Suppressor macrophage treated with lipopolysaccharide for 1 hour (primary cell): ENCODE measurements around the gene UBXN6.

ENCODE experiments used
- DNase-seq, 3 donors: peaks; one replicate each; pipeline ENCODE4 v3.0.0-alpha.2; 2020 to 2022

The UBXN6 gene

DNA sequence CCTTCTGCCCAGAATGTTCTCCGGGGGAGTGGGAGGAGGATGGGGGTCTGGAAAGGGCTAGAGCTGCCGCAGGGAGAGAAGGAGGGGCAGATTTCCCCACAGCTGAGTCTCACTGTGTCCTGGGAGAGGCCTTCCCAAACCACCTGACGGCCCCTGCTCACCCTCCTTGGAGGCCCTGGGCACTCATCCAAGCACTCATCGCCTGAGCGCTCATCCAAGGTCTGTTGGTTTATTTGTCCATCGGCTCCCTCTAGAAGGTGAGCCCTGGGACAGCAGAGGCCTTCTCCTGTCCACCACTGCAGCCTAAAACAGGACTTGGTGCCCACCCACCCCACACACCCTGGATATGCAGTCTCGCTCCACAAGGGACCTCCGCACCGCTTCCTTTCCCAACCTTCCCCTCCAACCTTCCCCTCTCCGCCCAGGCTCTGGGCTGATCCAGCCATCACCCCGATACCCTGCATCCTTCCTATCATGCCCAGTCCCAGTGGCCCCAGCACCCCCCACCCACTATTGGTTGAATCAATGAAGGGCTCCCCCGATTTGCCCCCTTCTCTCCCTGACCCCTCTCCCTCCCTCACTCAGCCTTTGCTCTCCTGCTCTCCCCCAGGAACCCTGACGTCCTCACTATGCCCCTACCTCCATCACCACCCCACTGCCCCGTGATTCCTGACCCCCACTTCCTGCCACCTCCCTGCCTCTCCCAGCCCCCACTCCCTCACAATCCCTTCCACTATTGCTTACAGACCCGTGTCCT is 1.7 kb downstream of the UBXN6 start:
- no peak for DNase-seq

DNA sequence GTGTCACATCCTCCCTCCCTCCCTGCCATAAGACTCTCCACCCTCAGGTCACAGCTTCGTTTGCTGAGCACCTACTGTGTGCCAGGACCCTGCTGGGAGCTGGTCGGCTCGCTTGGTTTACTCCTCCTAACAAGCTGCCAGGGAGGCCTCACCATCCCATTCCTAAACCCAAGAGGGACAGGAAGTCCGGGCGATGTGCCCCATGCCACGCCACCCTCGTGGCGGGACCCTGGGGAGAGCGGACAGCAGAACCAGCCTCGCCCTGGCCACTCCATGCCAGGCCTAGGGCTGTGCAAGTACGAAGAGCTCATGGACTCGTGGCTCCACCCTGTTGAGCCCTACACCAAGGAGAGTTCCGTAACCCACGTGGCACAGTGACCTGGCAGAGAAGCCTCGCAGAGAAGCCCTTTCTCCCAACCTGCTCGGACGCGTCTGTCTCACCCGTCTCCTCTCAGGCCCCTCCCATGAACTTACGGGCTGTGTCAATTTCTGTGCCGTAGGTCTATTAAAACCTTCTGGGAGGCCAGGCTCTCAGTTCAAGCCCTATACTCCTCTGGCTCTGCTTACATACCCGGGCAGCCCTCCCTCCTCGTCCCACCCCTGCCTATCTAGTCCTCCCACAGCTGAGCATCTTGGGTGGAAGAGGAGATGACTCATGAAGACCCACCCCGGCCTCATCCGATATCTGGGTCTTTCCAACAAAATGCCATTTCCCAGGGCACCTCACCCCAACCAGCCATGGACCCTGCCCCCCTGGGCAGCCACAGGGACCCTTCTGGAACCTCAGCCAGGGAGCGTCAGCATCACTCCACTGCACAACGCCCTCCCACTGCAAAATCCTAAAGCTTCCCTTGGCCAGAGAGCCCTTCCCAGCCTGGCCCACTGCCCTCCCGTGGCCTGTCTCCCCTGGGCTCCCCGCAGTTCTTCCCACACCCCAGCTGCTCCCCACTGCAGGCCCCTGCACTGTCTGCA is 2.6 kb downstream of the UBXN6 start:
- DNase-seq = no peak

DNA sequence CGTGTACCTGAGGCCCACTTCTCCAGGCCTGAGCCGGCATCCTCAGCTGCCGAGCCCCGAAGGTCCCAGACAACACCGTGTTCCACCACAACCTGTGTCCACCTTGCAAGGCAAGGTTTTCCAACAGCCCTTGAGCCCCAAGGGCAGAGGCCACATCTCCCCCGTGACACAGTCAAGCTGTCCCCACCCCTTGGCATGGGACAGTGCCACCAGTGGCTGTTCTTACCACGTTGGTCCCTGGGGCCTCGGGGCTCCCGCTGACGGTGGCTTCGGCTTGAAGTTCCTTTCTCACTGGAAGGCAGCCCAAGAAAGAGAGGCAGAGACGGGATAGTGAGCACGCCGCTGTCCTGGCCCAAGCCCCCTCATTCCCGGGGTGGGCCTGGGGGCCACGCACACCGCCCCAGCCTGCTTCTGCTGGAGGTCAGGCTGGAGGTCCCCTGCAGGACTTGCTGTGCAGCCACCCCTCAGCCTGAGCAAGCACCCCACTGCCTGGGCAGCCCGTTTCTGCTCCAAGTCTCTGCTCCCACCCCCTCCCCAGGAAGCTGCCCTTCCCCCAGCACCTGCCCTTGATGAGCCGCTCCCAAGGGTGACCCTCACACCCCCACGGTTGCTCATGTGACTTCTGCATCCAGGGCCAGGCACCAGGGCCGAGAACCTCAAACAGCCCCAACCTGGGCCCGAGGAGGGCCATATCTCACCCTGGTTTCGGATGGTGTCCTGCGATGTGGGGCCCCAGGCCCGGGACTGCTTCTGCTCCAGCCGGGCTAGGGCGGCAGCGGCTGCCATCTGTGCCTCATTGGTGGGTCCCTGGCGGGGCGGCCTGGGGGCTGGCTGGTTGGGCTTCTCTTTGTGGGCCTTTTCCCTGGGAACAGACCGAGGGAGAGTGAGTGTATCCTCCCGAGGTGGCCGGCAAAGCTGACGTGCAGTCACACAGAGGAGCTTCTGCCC is 4.1 kb downstream of the UBXN6 start:
- no peak for DNase-seq

DNA sequence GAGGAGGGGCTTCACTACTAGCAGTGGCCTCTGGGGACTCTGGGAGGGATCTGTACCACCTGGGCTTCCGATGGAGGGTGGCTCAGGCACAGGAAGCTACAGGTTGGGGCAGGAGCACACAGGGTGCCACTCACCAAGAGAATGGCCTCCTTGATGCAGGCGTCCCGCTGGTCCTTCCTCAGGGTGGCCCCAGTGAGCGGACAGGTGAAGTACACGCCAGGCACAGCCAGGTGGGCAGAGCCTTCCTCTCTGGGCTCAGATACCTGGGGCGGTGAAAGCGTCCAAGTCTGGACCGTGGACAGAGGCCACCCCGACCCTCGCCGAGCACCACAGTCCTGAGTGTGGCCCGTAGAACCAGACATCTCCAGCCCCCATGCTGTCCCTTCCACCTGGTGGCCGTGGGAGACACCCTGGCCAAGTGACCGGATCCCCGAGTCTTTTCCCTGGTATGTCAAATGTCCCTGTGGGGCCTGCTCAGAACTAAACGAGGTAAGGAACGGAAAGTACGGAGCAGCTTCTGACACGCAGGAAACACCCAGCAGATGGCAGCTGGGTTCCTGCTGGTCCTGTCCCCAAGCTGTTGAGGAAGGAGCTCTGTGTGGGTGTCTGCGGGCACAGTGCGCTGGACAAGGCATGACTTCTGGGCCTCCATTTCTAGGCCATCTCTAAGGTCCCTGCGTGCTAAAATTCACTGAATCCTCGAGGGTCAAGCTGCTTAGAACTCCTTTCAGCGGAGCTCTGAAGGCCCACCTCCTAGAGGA is 5.2 kb downstream of the UBXN6 start:
- DNase-seq = peak; percentile 38 to 62 (median 51)

DNA sequence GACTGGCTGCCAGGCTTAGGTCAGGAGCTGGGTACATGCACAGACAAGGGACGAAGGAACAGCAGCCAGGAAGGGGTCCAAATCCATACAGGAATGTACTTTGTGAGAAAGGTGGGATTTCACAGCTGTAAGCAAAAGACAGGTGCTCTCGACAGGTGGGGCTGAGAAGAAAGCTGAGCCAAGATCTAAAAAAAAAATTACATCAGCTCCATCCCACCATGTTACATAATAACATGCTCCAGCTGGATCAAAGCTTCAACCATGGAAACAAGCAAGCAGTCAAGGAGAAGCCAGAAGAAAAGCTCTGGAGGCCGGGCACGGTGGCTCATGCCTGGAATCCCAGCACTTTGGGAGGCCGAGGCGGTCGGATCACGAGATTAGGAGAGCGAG is 8.0 kb downstream of the UBXN6 start:
- DNase-seq = no peak

DNA sequence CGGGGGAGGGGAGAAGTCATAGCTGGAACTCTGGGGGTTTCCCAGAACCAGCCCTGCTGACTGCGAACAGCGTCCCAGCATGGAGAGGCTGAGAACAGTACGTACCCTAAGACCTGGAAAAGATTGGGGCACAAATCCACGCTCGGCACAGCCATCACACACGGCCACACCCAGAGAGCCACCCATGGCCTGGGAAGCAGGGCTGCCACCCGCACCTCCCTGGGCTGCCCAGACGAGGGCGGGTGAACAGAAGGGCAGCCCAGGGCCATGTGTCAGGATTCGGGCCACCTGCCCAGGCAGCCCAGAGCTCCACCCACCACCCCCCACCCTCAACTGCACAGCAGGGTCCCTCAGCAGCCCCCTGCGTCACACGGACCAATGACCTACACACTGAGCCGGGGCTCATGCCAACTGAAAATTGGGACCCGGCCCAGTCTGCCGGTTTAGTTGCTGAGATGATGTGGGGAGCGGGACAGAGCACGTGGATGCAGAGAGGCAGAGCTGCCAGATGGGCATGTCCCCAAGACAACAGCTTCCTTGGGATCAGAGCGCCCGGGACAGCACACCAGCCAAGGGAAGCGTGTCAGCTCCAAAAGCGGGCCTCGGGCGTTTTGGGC is 8.5 kb downstream of the UBXN6 start:
- no peak for DNase-seq

DNA sequence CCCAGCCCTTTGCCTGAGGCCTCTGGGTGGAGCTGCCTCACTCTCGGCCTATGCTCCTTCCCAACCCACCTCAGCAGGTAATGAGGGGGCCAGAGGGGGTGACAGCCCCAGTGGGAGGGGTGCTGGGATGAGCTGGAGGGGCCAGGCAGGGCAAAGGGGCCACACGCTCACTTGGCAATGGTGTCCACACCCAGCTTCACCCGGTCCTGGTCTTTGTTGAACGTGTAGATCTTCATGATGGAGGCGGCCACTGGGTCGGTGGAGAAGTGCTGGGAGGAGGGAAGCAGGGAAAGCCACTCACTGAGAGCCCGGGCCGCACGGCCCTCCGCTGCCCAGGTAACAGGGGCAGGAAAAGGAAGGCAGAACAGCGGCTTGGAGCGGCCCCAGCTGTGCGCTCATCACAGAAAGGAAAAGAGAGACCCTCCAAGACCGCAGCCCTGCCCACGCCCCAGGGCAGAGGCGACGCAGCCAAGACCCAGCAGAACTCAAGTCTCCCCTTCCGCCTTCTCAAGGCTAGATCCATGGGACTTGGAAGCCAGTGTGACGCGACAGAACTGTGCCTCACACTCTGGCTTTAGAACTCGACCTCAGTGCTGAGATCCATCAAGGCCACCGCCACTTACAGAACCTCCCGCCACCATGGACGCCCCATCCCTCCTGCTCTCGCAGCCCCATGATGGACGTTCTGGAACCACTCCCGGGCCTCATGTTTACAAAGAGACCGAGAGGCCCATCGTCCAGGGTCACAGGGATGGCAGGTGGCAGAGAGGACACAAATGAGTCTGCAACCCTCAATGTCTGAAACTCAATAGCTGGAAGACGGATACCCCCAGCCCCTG is 9.2 kb downstream of the UBXN6 start:
- DNase-seq = no peak

DNA sequence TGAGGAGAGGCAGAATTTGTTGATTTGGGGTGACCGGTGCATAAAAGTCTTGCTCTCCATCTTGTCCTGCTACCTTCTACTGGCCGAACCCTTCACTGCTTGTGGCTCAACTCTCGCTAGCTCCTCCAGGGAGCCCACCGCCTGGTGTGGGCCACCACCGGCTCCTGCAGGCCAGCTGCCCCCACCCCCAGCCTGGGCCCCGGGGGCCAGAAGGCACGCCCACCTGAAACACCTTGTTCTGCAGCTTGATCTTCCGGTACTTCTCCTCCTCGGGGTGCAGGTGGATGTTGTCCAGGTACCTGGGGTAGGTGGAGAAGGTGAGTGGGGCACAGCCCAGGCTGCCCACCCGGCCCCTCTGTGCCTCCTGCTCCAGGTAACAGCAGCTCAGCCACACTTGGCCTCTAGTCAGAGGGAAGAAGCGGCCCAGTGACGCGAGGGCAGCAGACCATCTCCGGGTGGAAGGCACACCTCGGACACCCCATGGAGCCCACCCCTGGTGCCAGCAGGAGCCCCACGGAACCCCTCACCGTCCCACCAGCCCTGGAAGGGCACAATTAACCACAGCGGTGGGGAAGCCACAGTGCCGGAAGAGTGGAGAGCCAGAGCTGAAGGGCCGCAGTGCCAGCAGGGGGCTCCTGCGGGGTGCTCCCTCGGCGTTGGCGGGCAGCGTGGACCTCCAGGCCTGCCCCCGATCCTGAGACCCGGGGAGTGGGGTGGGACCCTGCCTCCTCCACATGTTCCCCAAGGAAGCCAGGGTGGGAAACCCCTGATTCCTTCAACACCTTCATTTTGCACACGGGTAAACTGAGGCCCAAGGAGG is 10.1 kb downstream of the UBXN6 start:
- DNase-seq = no peak

DNA sequence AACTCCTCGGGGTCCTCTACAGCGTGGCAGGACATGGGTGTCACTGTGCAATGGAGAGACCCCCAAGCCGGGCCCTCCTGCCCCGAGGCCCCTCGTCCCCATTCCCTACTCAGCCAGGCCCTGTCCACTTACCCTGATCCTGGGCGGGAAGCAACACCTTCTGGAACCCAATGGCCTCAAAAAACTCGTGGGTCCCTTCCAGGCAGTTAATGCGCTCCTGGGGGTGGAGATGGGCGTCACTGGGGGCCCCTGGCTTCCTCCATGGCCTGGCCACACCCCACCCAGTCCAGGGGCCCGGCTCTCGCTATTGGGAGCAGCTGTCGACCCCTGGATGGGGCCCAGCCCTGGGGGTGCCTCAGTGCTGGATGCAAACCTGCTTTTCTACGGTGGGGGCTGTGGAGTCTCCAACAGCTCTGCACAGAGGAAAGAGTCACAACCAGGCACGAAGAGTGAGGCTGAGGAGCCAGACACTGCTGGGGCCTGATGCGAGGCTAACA is 10.8 kb downstream of the UBXN6 start:
- no peak for DNase-seq

DNA sequence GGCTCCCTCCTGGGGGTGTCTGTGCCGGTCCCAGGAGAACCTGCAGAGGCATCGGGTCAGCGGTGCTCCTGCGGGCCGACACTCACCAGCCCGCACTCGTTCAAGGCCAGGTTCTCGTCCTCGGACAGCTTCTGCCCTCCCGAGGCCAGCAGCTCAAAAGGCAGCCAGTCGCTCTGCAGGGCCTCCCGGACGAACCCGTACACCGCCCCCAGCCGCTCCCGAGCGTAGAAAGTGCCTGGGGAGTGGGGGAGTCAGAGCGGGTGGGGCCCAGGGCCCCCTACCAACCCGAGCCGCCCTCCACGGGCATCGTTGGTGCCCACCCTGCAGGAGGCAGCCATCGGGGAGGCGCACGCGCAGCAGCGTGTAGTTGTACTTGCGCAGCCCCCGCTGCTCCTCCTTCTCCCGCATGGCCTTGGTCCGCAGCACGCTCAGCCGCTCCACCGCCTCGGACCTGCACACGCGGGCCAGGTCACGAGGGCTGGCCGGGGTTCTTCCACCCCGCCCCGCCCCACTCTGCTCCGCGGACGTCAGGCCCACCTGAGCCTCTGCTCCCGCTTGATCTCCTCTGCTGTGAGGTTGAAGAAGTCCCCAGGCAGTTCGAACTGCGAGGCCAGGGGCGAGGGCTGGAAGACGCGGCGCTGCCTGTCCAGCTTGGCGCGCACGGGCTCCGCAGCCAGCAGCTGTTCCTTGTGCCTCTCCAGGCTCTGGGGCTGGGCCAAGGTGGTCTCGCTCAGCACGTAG is 11.5 kb downstream of the UBXN6 start:
- DNase-seq = no peak

DNA sequence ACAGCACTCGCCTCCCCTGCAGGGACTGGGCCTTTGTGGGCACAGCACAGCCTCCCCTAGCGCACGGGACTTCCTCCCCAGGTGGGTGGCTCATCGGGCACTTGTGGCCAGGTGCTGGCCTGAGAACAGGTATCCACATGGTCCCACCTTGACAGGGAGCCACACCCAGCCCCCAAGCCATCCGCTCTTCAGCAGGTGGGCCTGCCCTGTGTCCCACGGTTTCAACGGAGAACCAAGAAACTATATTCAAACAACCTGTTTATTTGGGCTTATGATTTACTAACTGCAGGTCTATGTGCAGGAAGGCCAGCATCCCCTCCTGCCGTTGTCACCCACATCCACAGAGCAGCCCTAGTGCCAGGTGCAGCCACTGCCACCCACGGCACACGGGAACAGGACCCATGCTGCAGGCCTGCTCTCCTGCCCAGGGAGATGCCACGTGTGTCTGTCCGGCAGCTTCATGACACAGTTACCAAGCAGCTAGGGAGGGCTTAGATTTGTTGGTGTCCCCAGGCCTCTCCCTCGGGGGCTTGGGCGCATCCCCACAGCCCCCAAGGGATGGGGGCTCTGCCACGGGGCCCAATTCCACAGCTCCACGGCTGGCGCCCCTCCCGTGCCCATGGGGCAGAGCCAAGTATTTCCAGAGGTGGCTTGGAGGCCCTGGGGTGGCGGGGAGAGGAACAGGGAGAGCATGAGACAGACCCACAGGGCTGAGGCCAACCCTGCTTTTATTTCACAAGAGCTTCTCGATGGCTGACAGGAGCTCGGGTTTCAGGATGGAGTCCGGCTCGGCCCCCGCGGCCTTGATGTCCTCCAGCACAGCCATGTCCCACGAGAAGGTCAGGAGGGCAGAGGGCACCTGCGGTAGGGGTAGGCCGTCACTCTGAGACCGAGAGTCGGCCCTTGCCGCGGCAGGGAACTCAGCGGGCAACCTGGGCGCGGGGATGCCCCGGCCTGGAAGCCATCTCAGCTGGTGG is 12.5 kb downstream of the UBXN6 start:
- DNase-seq = no peak

DNA sequence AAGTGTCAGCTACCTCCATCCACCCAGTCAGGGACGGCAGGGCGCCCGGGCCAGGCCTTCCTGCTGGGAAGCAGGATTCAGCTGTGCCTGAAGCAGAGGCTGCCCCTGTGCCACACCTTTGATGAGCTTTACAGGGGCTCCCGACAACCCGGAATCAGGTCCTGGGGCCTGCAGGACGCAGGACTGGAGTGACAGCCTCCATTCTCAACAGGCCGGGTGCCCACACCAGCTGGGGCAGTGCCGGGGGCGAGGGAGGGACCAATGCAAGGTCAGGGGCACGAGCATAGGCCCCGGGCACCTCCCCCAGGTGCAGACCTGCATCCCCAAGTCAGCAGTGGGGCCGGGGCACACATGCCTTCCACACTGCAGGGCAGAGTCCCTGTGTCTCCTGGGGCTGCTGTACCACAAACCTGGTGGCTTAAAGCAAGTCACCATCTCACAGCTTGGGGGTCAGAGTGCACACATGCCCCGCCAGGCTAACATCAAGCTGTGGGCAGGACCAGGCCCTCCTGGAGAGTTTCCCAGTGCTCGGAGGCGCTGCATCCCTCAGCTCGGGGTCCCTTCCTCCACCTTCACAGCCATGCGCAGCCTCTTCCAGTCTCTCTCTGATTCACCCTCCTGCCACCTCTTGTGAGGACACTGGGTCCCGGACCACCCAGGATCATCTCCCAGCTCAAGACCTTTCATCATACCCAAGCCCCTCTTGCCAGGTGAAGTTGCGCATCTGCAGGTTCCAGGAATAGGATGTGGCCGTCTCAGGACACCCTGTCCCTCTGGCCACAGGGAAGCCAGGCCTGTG is 13.4 kb downstream of the UBXN6 start:
- no peak for DNase-seq

DNA sequence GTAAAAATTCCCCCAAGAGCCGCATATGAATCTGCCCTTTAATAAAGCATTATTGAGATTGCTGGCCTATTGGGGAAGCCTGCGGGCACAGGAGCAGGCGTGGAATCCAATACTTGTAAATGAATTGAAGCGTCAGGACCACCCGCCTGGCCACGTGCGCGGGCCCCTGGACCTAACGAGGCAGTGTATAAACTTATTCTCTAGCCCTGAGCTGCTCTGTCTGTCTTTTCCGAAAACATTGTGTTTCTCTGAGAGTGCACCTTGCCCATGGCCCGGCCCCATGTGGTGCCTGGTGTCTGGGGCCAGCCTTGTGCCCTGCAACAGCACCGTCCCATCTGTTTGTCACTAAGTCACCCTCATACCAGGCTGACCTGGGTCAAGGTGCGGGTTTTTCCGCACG is 14.4 kb downstream of the UBXN6 start:
- DNase-seq = no peak

DNA sequence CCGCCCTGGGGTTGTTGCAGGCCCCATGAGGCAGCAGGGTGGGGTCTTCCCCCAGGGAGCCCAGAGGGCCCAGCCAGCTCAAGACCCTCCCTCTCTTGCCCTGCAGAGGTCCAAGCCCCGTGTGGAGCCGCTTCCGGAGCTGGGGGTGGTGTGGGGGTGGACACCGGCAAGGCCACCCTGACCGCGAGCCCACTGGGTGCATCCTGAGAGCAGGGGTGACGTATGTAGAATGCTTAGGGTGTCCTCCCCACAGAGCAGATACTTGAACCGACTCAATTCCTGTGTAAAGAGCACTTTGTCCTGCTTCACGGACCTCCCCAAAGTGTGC is 14.8 kb downstream of the UBXN6 start:
- DNase-seq = no peak

DNA sequence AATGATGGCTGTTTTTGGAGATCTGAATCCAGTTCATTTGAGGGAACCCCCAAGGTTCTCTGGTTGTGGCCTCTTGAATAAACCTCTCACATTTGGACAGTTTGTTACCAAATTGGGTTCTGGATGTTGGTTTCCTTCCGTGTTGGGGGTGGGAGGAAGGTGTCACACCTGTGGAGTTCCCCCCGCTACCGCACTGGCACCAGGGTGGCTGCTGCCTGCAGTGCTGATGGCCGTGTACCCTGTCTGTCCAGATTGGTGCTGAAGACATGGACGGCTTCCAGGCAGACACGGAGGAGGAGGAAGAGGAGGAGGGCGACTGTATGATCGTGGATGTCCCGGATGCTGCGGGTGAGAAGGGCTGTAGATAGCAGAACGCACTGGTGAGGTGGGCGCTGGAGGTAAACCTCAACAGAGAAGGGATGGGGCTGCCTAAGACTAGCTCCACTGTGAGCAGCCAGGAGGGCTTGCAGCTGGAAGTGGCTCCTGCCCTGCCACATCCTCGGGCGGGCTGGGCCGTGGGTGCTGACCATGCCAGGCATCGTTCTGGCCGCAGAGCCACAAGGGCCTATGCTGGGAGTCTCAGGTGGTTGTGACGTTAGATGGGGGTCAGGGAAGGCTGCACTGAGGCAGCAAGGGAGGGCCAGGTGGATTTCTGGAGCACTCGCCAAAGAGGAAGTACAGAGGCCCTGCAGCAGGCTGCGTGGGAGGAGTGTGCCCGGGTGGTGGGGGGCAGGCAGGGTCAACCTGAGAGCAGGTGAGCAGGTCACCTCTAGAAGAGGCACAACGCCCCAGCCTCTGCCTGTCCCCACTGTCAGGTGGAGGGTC is 15.4 kb downstream of the UBXN6 start:
- DNase-seq = no peak

DNA sequence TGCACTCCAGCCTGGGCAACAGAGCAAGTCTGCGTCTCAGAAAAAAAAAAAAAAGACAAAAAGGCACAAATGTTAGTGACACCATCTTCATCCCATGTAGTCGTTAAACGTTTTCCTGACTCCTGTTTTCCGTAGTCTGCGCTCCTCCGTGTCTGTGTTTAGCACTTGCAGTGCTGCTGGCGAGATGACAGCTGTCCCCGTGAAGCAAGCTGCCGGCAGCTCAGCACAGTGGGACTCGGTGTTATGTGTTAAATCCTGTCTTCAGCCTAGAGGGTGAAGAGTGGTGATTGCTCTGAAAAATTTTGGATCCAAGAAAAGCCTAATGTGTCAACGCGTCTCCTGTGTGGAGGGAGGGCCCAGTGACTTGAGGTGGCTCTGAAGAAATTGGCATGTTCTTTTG is 18.4 kb downstream of the UBXN6 start:
- no peak for DNase-seq
